HepG2 (cell line): ENCODE results near the gene ABL2. TPM values are rescaled to one million over a fixed set of nuclear protein-coding genes. Genes with fewer than 3 reads are reported as not detected.

ENCODE experiments used
- ARNT2 ChIP-seq: sonication (generic); formaldehyde crosslinking; IDR thresholded peaks from 2 replicates; pipeline ENCODE4 v1.8.0; 2022; ENCODE audit warnings: mild to moderate bottlenecking, low read depth, missing genetic modification reagents, moderate library complexity
- CBX2 ChIP-seq, 2 experiments: fragments of 200-600 bp in 1 of 2; sonication (generic); formaldehyde crosslinking in 1 of 2; IDR thresholded peaks; 2 replicates each; pipeline versions ENCODE4 v1.7.0 to v1.8.1; 2018 to 2022; ENCODE audit warnings: low read depth in 2 of 2, low read length in 1 of 2, mild to moderate bottlenecking in 1 of 2, missing genetic modification reagents in 1 of 2
- HNRNPK ChIP-seq: fragments of 200-400 bp; formaldehyde crosslinking; IDR thresholded peaks from 2 replicates; pipeline ENCODE4 v1.6.1; 2018; ENCODE audit warnings: low read length, low read depth, moderate library complexity, mild to moderate bottlenecking; ENCODE audit not compliant: poor library complexity, severe bottlenecking
- MXD4 ChIP-seq: IDR thresholded peaks from 2 replicates; pipeline ENCODE4 v1.6.1; 2016; ENCODE audit warnings: mild to moderate bottlenecking, missing biosample characterization, missing genetic modification reagents
- NFYC ChIP-seq: IDR thresholded peaks from 2 replicates; pipeline ENCODE4 v1.6.1; 2016; ENCODE audit warnings: missing genetic modification reagents, missing compliant biosample characterization
- PHB2 ChIP-seq: fragments of 450-650 bp; IDR thresholded peaks from 2 replicates; pipeline ENCODE4 v1.6.1; 2018; ENCODE audit not compliant: partially characterized antibody
- POLR2G ChIP-seq: fragments of 200-400 bp; formaldehyde crosslinking; IDR thresholded peaks from 2 replicates; pipeline ENCODE4 v1.6.1; 2018; ENCODE audit warnings: mild to moderate bottlenecking, low read depth, low read length, moderate library complexity
- RBM22 ChIP-seq: fragments of 200-400 bp; formaldehyde crosslinking; optimal IDR thresholded peaks from 2 replicates; pipeline ENCODE3; 2017; ENCODE audit warnings: mild to moderate bottlenecking, low read length, moderate library complexity
- SAFB2 ChIP-seq: sonication (generic); formaldehyde crosslinking; IDR thresholded peaks from 2 replicates; pipeline ENCODE4 v1.5.1; 2020; ENCODE audit warnings: missing genetic modification reagents, low read depth, mild to moderate bottlenecking, borderline replicate concordance
- SALL1 ChIP-seq: sonication (generic); formaldehyde crosslinking; IDR thresholded peaks from 2 replicates; pipeline ENCODE4 v1.8.0; 2022; ENCODE audit warnings: mild to moderate bottlenecking, missing genetic modification reagents
- SMAD1 ChIP-seq: sonication (generic); formaldehyde crosslinking; IDR thresholded peaks from 2 replicates; pipeline ENCODE4 v1.4.0; 2020; ENCODE audit warnings: missing genetic modification reagents, low read depth, mild to moderate bottlenecking, borderline replicate concordance
- SNAI1 ChIP-seq: sonication (generic); formaldehyde crosslinking; IDR thresholded peaks from 2 replicates; pipeline ENCODE4 v1.5.0; 2020; ENCODE audit warnings: mild to moderate bottlenecking, missing genetic modification reagents, borderline replicate concordance
- SNAPC5 ChIP-seq: sonication (generic); formaldehyde crosslinking; IDR thresholded peaks from 2 replicates; pipeline ENCODE4 v1.8.1; 2023; ENCODE audit warnings: mild to moderate bottlenecking, missing genetic modification reagents, borderline replicate concordance
- SOX13 ChIP-seq, 3 experiments: fragments of 450-650 bp in 1 of 3; sonication (generic) in 1 of 3; formaldehyde crosslinking in 1 of 3; IDR thresholded peaks in 2 of 3; conservative IDR thresholded peaks in 1 of 3; 2 replicates each; pipeline versions ENCODE4 v1.5.0 to v1.6.1; 2016 to 2020; ENCODE audit warnings: antibody characterized with exemption in 1 of 3, mild to moderate bottlenecking in 1 of 3, missing compliant biosample characterization in 1 of 3, missing genetic modification reagents in 1 of 3, moderate library complexity in 1 of 3
- SOX6 ChIP-seq, 2 experiments: fragments of 450-650 bp in 1 of 2; sonication (generic) in 1 of 2; formaldehyde crosslinking in 1 of 2; IDR thresholded peaks; 2 replicates each; pipeline versions ENCODE4 v1.4.0 to v1.6.1; 2017 to 2020; ENCODE audit warnings: antibody characterized with exemption in 1 of 2, mild to moderate bottlenecking in 1 of 2, missing genetic modification reagents in 1 of 2
- STAG1 ChIP-seq: sonication (generic); formaldehyde crosslinking; IDR thresholded peaks from 2 replicates; pipeline ENCODE4 v1.4.0; 2020; ENCODE audit warnings: missing genetic modification reagents
- TBP ChIP-seq: sonication (generic); formaldehyde crosslinking; IDR thresholded peaks from 2 replicates; pipeline ENCODE4 v1.5.0; 2020; ENCODE audit warnings: missing genetic modification reagents
- TERF1 ChIP-seq: sonication (generic); formaldehyde crosslinking; IDR thresholded peaks from 2 replicates; pipeline ENCODE4 v1.8.0; 2022; ENCODE audit warnings: mild to moderate bottlenecking, missing genetic modification reagents, moderate library complexity
- ZBTB26 ChIP-seq: IDR thresholded peaks from 2 replicates; pipeline ENCODE4 v1.6.1; 2016; ENCODE audit warnings: missing compliant biosample characterization, missing genetic modification reagents, borderline replicate concordance
- ZNF138 ChIP-seq: sonication (generic); formaldehyde crosslinking; IDR thresholded peaks from 2 replicates; pipeline ENCODE4 v1.5.0; 2020; ENCODE audit warnings: mild to moderate bottlenecking, low read depth, missing genetic modification reagents
- ZNF329 ChIP-seq: sonication (generic); formaldehyde crosslinking; IDR thresholded peaks from 2 replicates; pipeline ENCODE4 v1.9.0; 2021; ENCODE audit warnings: low read depth, mild to moderate bottlenecking, missing genetic modification reagents
- ZNF343 ChIP-seq: sonication (generic); formaldehyde crosslinking; IDR thresholded peaks from 2 replicates; pipeline ENCODE4 v1.4.0; 2020; ENCODE audit warnings: mild to moderate bottlenecking, missing genetic modification reagents
- ZNF550 ChIP-seq: sonication (generic); formaldehyde crosslinking; IDR thresholded peaks from 2 replicates; pipeline ENCODE4 v1.4.0; 2020; ENCODE audit warnings: mild to moderate bottlenecking, missing genetic modification reagents, borderline replicate concordance
- ZNF598 ChIP-seq: sonication (generic); formaldehyde crosslinking; IDR thresholded peaks from 2 replicates; pipeline ENCODE4 v1.5.1; 2020; ENCODE audit warnings: mild to moderate bottlenecking, missing genetic modification reagents, borderline replicate concordance
- ZNF850 ChIP-seq: sonication (generic); formaldehyde crosslinking; conservative IDR thresholded peaks from 2 replicates; pipeline ENCODE4 v1.9.0; 2021; ENCODE audit warnings: mild to moderate bottlenecking, missing genetic modification reagents
- polyA plus RNA-seq, 8 experiments: library from polyadenylated mRNA; depleted of rRNA in 3 of 8; stranded (reverse) in 7 of 8; unstranded in 1 of 8; fragments of >200 nt; fragmentation: Illumina TruSeq in 4 of 8; extraction: Trizol in 4 of 8; gene quantifications; 2 replicates each; pipeline versions ENCODE4 v1.2.1 to v1.2.3, GENCODE V29; 2011 to 2016; ENCODE audit warnings: low read depth in 4 of 8, missing spikeins in 1 of 8, mixed read lengths in 1 of 8; ENCODE audit not compliant: insufficient read depth in 1 of 8
- total RNA-seq, 5 experiments: library from RNA; depleted of rRNA; stranded (reverse); fragments of >200 nt; fragmentation: Illumina TruSeq; extraction: Trizol; gene quantifications; 2 replicates each; pipeline ENCODE4 v1.2.3, GENCODE V29; 2016; ENCODE audit warnings: low read depth in 1 of 5
- TF ChIP-seq, protein P1 (sequence below): sonication (generic); formaldehyde crosslinking; IDR thresholded peaks from 2 replicates; pipeline ENCODE4 v1.8.1; 2023; ENCODE audit warnings: missing genetic modification reagents, inconsistent platforms, borderline replicate concordance

Gene ABL2
- total and polyA plus RNA-seq, 2 of the 13 experiments (the other 11 are each of a cell fraction or from before 2014, with no cell fraction given) = 5.8 to 6.0 TPM

DNA sequence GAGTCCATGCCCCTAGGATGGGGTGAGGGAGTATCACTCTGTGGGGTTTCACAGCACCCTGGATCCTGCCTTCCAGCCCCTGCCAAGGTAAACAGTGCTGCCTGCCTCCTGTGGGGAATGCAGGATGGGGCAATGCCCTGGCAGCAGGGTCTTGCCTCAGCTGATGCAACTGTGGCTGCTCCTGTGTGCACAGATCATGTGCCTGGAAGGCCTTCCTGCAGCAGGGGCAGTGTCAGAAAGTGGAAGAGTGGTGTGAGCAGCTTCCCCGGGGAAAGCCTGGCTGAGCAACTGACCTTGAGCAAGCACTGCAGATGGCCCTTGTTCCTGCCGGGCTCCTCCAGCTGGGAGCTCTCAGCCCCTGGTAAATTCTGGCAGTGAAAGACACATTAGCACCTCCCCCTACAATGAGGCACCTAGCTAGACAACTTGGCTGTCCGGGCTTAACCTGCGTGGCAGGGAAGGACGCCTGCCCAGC, 137.7 kb downstream of the ABL2 start (continued):
- TF ChIP-seq SOX6 (IDR thresholded peaks at IDR 0.05) (no peak), SOX6 (CRISPR knock-in tag; IDR thresholded peaks at IDR 0.05) (peak; percentile 73), ZNF138 (CRISPR knock-in tag) (no peak), RBM22 (no peak), POLR2G (no peak), ZNF343 (no peak), HNRNPK (no peak), TBP (no peak), CBX2 (IDR thresholded peaks at IDR 0.05; ENCODE audit: low read depth, low read length) (no peak), CBX2 (CRISPR knock-in tag; IDR thresholded peaks at IDR 0.05; ENCODE audit: low read depth) (no peak), TERF1 (no peak), ZNF329 (CRISPR knock-in tag) (no peak), NFYC (CRISPR knock-in tag) (no peak), ZNF850 (CRISPR knock-in tag) (no peak), PHB2 (no peak), SMAD1 (no peak), ZBTB26 (CRISPR knock-in tag) (0 out of 2 replicates have a peak, but pooled peaks have one; percentile 53), ZNF550 (no peak), ZNF598 (CRISPR knock-in tag) (no peak), SNAI1 (CRISPR knock-in tag) (no peak), SALL1 (CRISPR knock-in tag) (peak; percentile 74), SNAPC5 (no peak), ARNT2 (CRISPR knock-in tag) (0 out of 2 replicates have a peak, but pooled peaks have one; percentile 37), MXD4 (CRISPR knock-in tag) (no peak), SAFB2 (no peak), SOX13 (IDR thresholded peaks at IDR 0.05) (no peak), SOX13 (CRISPR knock-in tag; conservative IDR thresholded peaks at IDR 0.05 in 1 of 2, IDR thresholded peaks at IDR 0.05 in 1 of 2) (peak in 1 of 2 experiments; percentile 73; a peak in 2 of 4 replicates), STAG1 (no peak; the same call in 1 of the 2 replicates)
- TF ChIP-seq, protein P1, sequence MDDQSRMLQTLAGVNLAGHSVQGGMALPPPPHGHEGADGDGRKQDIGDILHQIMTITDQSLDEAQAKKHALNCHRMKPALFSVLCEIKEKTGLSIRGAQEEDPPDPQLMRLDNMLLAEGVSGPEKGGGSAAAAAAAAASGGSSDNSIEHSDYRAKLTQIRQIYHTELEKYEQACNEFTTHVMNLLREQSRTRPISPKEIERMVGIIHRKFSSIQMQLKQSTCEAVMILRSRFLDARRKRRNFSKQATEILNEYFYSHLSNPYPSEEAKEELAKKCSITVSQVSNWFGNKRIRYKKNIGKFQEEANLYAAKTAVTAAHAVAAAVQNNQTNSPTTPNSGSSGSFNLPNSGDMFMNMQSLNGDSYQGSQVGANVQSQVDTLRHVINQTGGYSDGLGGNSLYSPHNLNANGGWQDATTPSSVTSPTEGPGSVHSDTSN = no peak
